GM23338 (cell line): ENCODE results near the gene PTPRN2. TPM values are rescaled to one million over a fixed set of nuclear protein-coding genes. Genes with fewer than 3 reads are reported as not detected.

Experiments
- ATAC-seq: fragments of 200-7000 bp; cut with Tn5 transposase; 3 replicates; pipeline ENCODE4 v1.9.1; 2020
- DNase-seq: peaks from one replicate; pipeline ENCODE4 v3.0.0-alpha.2; 2015; ENCODE audit warnings: low spot score
- H2AFZ ChIP-seq: fragments of 200-600 bp; sonication (generic); 2 replicates; pipeline ENCODE4 v1.8.0; 2016; ENCODE audit warnings: antibody characterized with exemption, mild to moderate bottlenecking, moderate library complexity
- H3F3A ChIP-seq: fragments of 200-600 bp; sonication (generic); replicated peaks from 2 replicates; pipeline ENCODE4 v1.8.0; 2017; ENCODE audit warnings: antibody characterized with exemption, mixed run types, low read depth
- H3K27ac ChIP-seq: fragments of 200-600 bp; sonication (generic); 2 replicates; pipeline ENCODE4 v1.6.1; 2016; ENCODE audit warnings: low read depth
- H3K27me3 ChIP-seq: fragments of 200-600 bp; sonication (generic); 2 replicates; pipeline ENCODE4 v1.8.0; 2016; ENCODE audit warnings: mild to moderate bottlenecking, mixed run types, moderate library complexity; ENCODE audit not compliant: insufficient read depth
- H3K36me3 ChIP-seq: fragments of 200-600 bp; sonication (generic); 2 replicates; pipeline ENCODE4 v1.8.0; 2016; ENCODE audit warnings: mild to moderate bottlenecking; ENCODE audit not compliant: insufficient read depth
- H3K4me1 ChIP-seq: fragments of 200-600 bp; sonication (generic); 2 replicates; pipeline ENCODE4 v1.8.0; 2016; ENCODE audit warnings: mild to moderate bottlenecking, moderate library complexity; ENCODE audit not compliant: insufficient read depth
- H3K4me2 ChIP-seq: fragments of 200-600 bp; sonication (generic); 2 replicates; pipeline ENCODE4 v1.7.1; 2017; ENCODE audit warnings: mixed run types
- H3K4me3 ChIP-seq: fragments of 200-600 bp; sonication (generic); 2 replicates; pipeline ENCODE4 v1.6.1; 2016; ENCODE audit warnings: mixed run types
- H3K79me2 ChIP-seq: fragments of 200-600 bp; sonication (generic); replicated peaks from 2 replicates; pipeline ENCODE4 v1.8.0; 2017; ENCODE audit warnings: mild to moderate bottlenecking; ENCODE audit not compliant: insufficient read depth
- H3K9me2 ChIP-seq: fragments of 200-600 bp; sonication (generic); 2 replicates; pipeline ENCODE4 v1.8.0; 2017; ENCODE audit not compliant: insufficient read depth
- H4K20me1 ChIP-seq: fragments of 200-600 bp; sonication (generic); replicated peaks from 2 replicates; pipeline ENCODE4 v1.8.0; 2017; ENCODE audit warnings: mild to moderate bottlenecking; ENCODE audit not compliant: insufficient read depth
- H3K27ac Mint-ChIP-seq: 2 replicates; pipeline ENCODE4 v1.8.0; 2020; ENCODE audit warnings: inconsistent platforms, mild to moderate bottlenecking, moderate library complexity, mixed read lengths
- H3K27me3 Mint-ChIP-seq: 3 replicates; pipeline ENCODE4 v1.8.0; 2022; ENCODE audit warnings: low read depth, mild to moderate bottlenecking, moderate library complexity, mixed read lengths, inconsistent platforms; ENCODE audit not compliant: insufficient read depth, poor library complexity
- H3K36me3 Mint-ChIP-seq: 3 replicates; pipeline ENCODE4 v1.8.0; 2021; ENCODE audit warnings: low read depth, mild to moderate bottlenecking, inconsistent platforms, moderate library complexity, mixed read lengths
- H3K4me1 Mint-ChIP-seq: 3 replicates; pipeline ENCODE4 v1.8.0; 2020; ENCODE audit warnings: mild to moderate bottlenecking, inconsistent platforms, mixed read lengths
- H3K4me3 Mint-ChIP-seq: 3 replicates; pipeline ENCODE4 v1.8.0; 2021; ENCODE audit warnings: moderate library complexity, mild to moderate bottlenecking, inconsistent platforms, mixed read lengths
- H3K9me3 Mint-ChIP-seq: 3 replicates; pipeline ENCODE4 v1.8.0; 2020; ENCODE audit warnings: moderate library complexity, mild to moderate bottlenecking, inconsistent platforms, mixed read lengths
- CREB1 ChIP-seq: fragments of 250-450 bp; sonication (Bioruptor Pico); IDR thresholded peaks from 2 replicates; pipeline ENCODE4 v1.5.0; 2020; ENCODE audit warnings: low read depth, mild to moderate bottlenecking, moderate library complexity
- CTCF ChIP-seq, 2 experiments: fragments of 200-600 bp in 1 of 2; sonication (generic) in 1 of 2; conservative IDR thresholded peaks; 2 replicates each; pipeline versions ENCODE4 v1.5.1 to v1.6.1; 2016 to 2017; ENCODE audit warnings: antibody characterized with exemption in 2 of 2, low read depth in 2 of 2, mild to moderate bottlenecking in 2 of 2, moderate library complexity in 1 of 2
- ETS1 ChIP-seq: IDR thresholded peaks from 2 replicates; pipeline ENCODE4 v1.6.1; 2016; ENCODE audit warnings: antibody characterized with exemption
- EZH2 ChIP-seq: fragments of 200-600 bp; sonication (generic); IDR thresholded peaks from one replicate; pipeline ENCODE4 v1.8.0; 2017; ENCODE audit warnings: antibody characterized with exemption, mild to moderate bottlenecking, low read depth; ENCODE audit not compliant: unreplicated experiment
- EZH2phosphoT487 ChIP-seq: fragments of 200-600 bp; sonication (generic); IDR thresholded peaks from one replicate; pipeline ENCODE4 v1.8.1; 2018; ENCODE audit warnings: antibody characterized with exemption; ENCODE audit not compliant: unreplicated experiment
- JUNB ChIP-seq: IDR thresholded peaks from one replicate; pipeline ENCODE4 v1.6.1; 2016; ENCODE audit warnings: antibody characterized with exemption; ENCODE audit not compliant: unreplicated experiment
- NANOG ChIP-seq: IDR thresholded peaks from 2 replicates; pipeline ENCODE4 v1.6.1; 2016; ENCODE audit warnings: antibody characterized with exemption, borderline replicate concordance
- POLR2AphosphoS5 ChIP-seq: IDR thresholded peaks from 2 replicates; pipeline ENCODE4 v1.6.1; 2016; ENCODE audit warnings: antibody characterized with exemption, low read depth
- REST ChIP-seq: IDR thresholded peaks from one replicate; pipeline ENCODE4 v1.6.1; 2018; ENCODE audit warnings: antibody characterized with exemption; ENCODE audit not compliant: unreplicated experiment
- STAT1 ChIP-seq: IDR thresholded peaks from one replicate; pipeline ENCODE4 v1.6.1; 2016; ENCODE audit warnings: antibody characterized with exemption; ENCODE audit not compliant: unreplicated experiment
- ZNF114 ChIP-seq: fragments of 250-450 bp; sonication (Bioruptor Pico); IDR thresholded peaks from 2 replicates; pipeline ENCODE4 v1.5.0; 2020; ENCODE audit warnings: mild to moderate bottlenecking, moderate library complexity
- ZNF331 ChIP-seq: fragments of 250-450 bp; sonication (Bioruptor Pico); IDR thresholded peaks from 2 replicates; pipeline ENCODE4 v1.5.0; 2020; ENCODE audit warnings: low read depth, mild to moderate bottlenecking, moderate library complexity
- ZNF462 ChIP-seq: fragments of 250-450 bp; sonication (Bioruptor Pico); IDR thresholded peaks from 2 replicates; pipeline ENCODE4 v1.5.0; 2020; ENCODE audit warnings: mild to moderate bottlenecking, moderate library complexity
- polyA plus RNA-seq: library from polyadenylated mRNA; unstranded; fragments of >200 nt; fragmentation: Nextera tagmentation; extraction: Ambion mirVana; gene quantifications from 2 replicates; pipeline ENCODE4 v1.2.1, GENCODE V29; 2016
- total RNA-seq: library from RNA; depleted of rRNA; stranded (reverse); fragments of >200 nt; shearing (Covaris generic); gene quantifications from 2 replicates; pipeline ENCODE4 v1.2.3, GENCODE V29; 2014

Gene PTPRN2
- total and polyA plus RNA-seq, 2 experiments from 2014 or later, result 0.87 to 4.0 TPM

GRCh38 chr7:158583143-158583542, 4.5 kb downstream of the PTPRN2 start:
- no peaks in the 10 kb centered on the region; the same call in 1 of the 2 replicates for H4K20me1 ChIP-seq
- H3K27ac ChIP-seq, result no peak overlapping the region
- no peak overlapping the region for H2AFZ ChIP-seq
- Mint-ChIP-seq H3K4me3 (no peak overlapping the region), H3K27ac (no peak overlapping the region), H3K36me3 (peaks cover 21% of the 10 kb centered on the region), H3K27me3 (peaks cover 16% of the 10 kb centered on the region), H3K9me3 (peaks cover 46% of the 10 kb centered on the region), H3K4me1 (peaks cover 9% of the 10 kb centered on the region)
- TF ChIP-seq STAT1 (no peak), ETS1 (no peak), ZNF114 (no peak), EZH2phosphoT487 (no peak), JUNB (no peak), ZNF462 (CRISPR knock-in tag) (no peak), NANOG (no peak), CTCF (conservative IDR thresholded peaks at IDR 0.05; ENCODE audit: low read depth in 2 of 2) (no peak), POLR2AphosphoS5 (no peak), ZNF331 (no peak), REST (no peak), EZH2 (no peak), CREB1 (CRISPR knock-in tag) (no peak)
- peaks cover 27% of the 10 kb centered on the region for H3K27me3 ChIP-seq
- no peak overlapping the region for H3K4me2 ChIP-seq
- H3K9me2 ChIP-seq, result 0 out of 2 replicates have a peak, but pooled peaks cover 3% of the 10 kb centered on the region
- peaks cover 5% of the 10 kb centered on the region; the same call in 1 of the 2 replicates for H3K4me1 ChIP-seq
- H3K36me3 ChIP-seq, result 0 out of 2 replicates have a peak, but pooled peaks cover 4% of the 10 kb centered on the region
- H3F3A ChIP-seq, result 0 out of 2 replicates have a peak, but pooled peaks cover 7% of the 10 kb centered on the region
- H3K4me3 ChIP-seq, result no peak overlapping the region
- DNase-seq (no peak), ATAC-seq (no peak)
- no peaks in the 10 kb centered on the region for H3K79me2 ChIP-seq
